ENCODE data around the gene FOXD2.

FOXD2 gene

DNA sequence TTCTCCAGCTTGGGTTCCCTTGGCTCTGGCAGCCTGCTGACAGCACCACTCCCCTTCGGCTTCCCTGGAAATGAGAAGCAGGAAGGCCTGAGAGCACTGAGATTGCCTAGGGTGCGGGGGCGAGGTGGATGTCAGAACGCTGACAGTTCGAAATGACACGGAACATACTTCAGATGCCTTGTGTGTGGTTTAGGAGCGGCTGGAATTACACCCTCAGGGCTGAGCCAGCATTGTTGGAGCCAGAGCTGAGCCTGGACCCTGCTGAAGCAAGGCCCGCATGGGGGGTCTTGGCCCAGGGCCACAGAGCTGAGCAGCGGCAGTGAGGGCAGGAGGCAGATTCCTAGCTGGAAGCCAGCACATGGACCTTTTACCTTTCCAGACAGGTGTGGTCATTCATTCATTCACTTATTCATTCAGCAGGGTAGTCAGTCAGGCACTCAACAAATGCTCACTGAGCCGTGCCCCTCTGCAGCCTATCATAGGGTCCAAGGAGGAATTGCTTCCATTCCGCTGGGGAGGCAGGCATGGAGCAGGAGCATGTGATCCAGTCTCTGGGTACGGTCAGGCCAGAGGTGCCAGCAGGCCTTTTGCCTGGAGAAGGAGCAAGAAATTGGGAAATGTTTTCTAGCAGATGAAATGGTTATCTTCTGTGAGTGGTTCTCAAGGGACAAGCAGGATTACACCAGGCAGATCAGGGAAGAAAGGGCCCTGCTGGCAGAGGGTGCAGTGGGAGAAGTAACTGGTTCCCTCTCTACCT, 28.4 kb upstream of the FOXD2 start:
- TF ChIP-seq FOXP2 (optimal IDR thresholded peaks at IDR 0.05; ENCODE audit: borderline replicate concordance, extremely low read depth, extremely low read length, insufficient read depth) = no peak
- TF ChIP-seq POLR2AphosphoS5 (IDR thresholded peaks at IDR 0.05; ENCODE audit: low read depth, low read length) = no peak
- TF ChIP-seq, protein P1, sequence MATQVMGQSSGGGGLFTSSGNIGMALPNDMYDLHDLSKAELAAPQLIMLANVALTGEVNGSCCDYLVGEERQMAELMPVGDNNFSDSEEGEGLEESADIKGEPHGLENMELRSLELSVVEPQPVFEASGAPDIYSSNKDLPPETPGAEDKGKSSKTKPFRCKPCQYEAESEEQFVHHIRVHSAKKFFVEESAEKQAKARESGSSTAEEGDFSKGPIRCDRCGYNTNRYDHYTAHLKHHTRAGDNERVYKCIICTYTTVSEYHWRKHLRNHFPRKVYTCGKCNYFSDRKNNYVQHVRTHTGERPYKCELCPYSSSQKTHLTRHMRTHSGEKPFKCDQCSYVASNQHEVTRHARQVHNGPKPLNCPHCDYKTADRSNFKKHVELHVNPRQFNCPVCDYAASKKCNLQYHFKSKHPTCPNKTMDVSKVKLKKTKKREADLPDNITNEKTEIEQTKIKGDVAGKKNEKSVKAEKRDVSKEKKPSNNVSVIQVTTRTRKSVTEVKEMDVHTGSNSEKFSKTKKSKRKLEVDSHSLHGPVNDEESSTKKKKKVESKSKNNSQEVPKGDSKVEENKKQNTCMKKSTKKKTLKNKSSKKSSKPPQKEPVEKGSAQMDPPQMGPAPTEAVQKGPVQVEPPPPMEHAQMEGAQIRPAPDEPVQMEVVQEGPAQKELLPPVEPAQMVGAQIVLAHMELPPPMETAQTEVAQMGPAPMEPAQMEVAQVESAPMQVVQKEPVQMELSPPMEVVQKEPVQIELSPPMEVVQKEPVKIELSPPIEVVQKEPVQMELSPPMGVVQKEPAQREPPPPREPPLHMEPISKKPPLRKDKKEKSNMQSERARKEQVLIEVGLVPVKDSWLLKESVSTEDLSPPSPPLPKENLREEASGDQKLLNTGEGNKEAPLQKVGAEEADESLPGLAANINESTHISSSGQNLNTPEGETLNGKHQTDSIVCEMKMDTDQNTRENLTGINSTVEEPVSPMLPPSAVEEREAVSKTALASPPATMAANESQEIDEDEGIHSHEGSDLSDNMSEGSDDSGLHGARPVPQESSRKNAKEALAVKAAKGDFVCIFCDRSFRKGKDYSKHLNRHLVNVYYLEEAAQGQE (IDR thresholded peaks at IDR 0.05; ENCODE audit: insufficient read depth in 1 of 2, low read depth in 2 of 2, low read length in 2 of 2) = no peak
- TF ChIP-seq TAF1 (IDR thresholded peaks at IDR 0.05; ENCODE audit: borderline replicate concordance, insufficient read depth, low read length) = no peak
- no peak for TF ChIP-seq SIN3A (IDR thresholded peaks at IDR 0.05; ENCODE audit: borderline replicate concordance, insufficient read depth, low read length)

DNA sequence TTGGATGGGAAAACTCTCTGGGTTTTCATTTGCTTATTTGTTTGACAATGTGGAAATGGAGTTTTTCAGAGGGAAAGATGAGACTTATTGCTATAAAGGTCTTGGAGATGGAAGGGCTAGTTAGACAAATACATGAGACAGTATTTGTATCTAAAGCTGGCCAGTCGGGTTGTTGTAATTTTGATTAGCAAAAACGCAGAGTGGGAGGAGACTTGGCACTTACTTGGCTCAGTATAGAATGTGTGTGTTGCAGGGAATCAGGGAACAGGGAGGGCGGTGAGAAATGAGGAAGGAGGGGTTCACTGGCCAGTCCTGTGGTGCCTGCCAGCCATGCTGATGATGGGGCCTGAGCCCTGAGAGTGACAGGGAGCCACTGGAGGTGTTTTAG, 27.8 kb upstream of the FOXD2 start:
- no peak for TF ChIP-seq FOXP2 (optimal IDR thresholded peaks at IDR 0.05; ENCODE audit: borderline replicate concordance, extremely low read depth, extremely low read length, insufficient read depth)
- TF ChIP-seq TAF1 (IDR thresholded peaks at IDR 0.05; ENCODE audit: borderline replicate concordance, insufficient read depth, low read length) = no peak
- TF ChIP-seq, protein P1 (IDR thresholded peaks at IDR 0.05; ENCODE audit: insufficient read depth in 1 of 2, low read depth in 2 of 2, low read length in 2 of 2) = no peak
- TF ChIP-seq POLR2AphosphoS5 (IDR thresholded peaks at IDR 0.05; ENCODE audit: low read depth, low read length) = no peak
- no peak for TF ChIP-seq SIN3A (IDR thresholded peaks at IDR 0.05; ENCODE audit: borderline replicate concordance, insufficient read depth, low read length)

DNA sequence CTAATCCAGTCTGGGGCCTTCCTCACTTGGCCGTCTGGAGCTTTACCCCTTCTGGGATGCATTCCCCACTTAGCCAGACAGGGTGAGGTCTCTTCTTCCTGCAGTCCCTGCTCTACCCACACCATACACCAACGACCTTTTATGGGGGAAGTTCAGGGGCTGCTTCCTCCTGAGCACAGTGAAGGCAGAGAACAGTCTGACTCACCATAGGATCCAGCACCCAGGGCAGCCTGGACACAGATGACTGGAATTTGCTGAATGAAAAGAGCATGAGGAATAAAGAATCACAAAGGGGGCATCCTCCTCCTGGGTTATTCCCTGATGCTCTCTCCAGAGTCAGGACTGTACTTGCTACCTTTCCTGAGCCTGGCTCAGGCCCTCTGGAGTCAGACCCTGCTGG, 26.4 kb upstream of the FOXD2 start:
- TF ChIP-seq SIN3A (IDR thresholded peaks at IDR 0.05; ENCODE audit: borderline replicate concordance, insufficient read depth, low read length) (no peak), TAF1 (IDR thresholded peaks at IDR 0.05; ENCODE audit: borderline replicate concordance, insufficient read depth, low read length) (no peak), FOXP2 (optimal IDR thresholded peaks at IDR 0.05; ENCODE audit: borderline replicate concordance, extremely low read depth, extremely low read length, insufficient read depth) (no peak), POLR2AphosphoS5 (IDR thresholded peaks at IDR 0.05; ENCODE audit: low read depth, low read length) (no peak)
- TF ChIP-seq, protein P1 (IDR thresholded peaks at IDR 0.05; ENCODE audit: insufficient read depth in 1 of 2, low read depth in 2 of 2, low read length in 2 of 2) = no peak

DNA sequence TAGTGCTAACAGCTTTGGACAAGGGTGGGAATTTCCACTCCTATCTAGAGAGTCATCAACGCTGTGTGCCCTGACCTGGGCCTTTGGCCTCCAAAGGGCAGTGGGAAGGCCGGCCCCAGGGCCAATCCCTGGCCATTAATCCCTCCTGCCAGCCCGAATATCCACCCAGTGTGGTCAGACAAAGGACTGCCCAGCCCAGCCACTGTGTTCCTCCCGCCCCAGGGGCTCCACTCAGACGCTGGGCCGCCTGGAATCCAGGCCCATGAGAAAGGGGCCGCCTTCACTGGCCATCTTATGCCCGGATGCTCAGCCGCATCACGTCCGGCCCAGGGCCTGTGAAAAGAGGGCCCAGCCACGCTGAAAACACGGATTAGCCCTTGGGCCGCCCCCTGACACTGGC, 25.4 kb upstream of the FOXD2 start:
- TF ChIP-seq POLR2AphosphoS5 (IDR thresholded peaks at IDR 0.05; ENCODE audit: low read depth, low read length) = no peak
- TF ChIP-seq TAF1 (IDR thresholded peaks at IDR 0.05; ENCODE audit: borderline replicate concordance, insufficient read depth, low read length) = no peak
- no peak for TF ChIP-seq FOXP2 (optimal IDR thresholded peaks at IDR 0.05; ENCODE audit: borderline replicate concordance, extremely low read depth, extremely low read length, insufficient read depth)
- TF ChIP-seq, protein P1 (IDR thresholded peaks at IDR 0.05; ENCODE audit: insufficient read depth in 1 of 2, low read depth in 2 of 2, low read length in 2 of 2) = no peak
- no peak for TF ChIP-seq SIN3A (IDR thresholded peaks at IDR 0.05; ENCODE audit: borderline replicate concordance, insufficient read depth, low read length)

Data from PFSK-1 (cell line).